HG03039 (cell line): Measurements from ENCODE around the gene NKG7.

Source experiments
- ATAC-seq: cut with Tn5 transposase; IDR thresholded peaks from one replicate; pipeline ENCODE4 v1.9.1; 2021; ENCODE audit warnings: mild to moderate bottlenecking, moderate library complexity; ENCODE audit not compliant: unreplicated experiment

The NKG7 gene

DNA sequence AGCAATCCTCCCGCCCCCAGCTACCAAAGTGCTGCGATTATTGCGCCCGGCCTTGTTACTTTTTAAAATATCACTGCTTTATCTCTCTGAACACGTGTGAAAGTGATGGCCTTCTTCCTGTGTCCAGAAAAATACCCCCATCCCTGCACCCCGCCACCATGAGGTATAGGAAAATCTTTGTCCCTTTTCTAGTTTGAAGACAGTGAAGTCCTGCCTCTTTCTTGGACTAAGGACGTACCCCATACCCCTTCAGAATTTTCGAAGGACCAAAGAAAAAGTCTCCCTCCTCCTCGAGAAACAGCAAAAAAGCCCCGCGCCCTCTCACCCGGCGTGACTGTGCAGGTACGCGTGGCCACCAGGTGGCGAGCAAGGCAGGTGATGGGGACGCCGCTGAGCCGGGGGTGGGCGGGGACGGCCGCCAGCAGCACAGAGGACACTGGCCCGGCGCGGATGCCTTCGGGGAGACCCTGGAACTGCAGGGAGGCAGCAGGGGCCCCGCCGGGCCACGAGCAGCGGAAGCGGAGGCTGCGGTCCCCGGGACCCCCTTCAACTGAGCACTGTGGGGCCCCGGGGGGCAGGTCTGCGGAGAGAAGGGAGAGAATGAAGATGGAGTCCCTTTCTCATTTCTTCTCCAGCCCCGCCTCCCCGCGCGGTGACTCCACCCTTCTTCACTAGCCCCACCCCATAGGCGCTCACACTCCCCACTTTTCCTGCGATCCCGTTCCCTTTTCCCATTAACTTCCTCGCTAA, 33.7 kb downstream of the NKG7 start:
- peak; percentile 40 for ATAC-seq

DNA sequence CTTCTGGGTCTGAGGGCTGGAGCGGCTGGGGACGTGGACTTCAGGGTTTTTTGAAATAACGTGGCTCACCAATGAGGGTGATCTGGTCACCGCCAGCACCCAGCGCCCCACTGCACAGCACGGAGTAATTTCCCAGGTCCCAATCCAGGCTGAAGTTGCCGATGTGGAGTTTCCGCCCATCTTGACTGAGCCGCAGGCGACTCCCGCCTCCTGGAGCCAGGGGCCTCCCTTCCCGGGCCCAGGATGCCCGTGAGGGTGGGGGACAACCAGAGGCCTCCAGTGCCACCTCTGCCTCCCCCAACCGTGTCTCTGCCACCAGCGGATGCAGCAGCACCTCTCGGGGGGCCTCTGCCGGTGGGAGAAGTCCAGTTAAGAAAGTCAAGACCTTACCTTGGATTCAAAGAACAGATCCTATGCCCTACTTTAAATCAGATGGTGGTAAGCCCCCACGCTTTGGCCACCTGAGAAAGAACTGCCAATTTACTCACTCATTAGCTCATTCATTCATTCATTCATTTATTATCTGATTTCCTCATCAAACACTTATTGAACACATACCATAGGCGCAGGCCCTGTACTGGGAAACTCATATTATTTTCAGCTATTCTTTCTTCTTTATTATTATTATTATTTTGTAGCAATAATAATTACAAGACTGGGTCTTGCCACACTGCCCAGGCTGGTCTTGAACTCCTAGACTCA, 34.4 kb downstream of the NKG7 start:
- ATAC-seq = no peak

DNA sequence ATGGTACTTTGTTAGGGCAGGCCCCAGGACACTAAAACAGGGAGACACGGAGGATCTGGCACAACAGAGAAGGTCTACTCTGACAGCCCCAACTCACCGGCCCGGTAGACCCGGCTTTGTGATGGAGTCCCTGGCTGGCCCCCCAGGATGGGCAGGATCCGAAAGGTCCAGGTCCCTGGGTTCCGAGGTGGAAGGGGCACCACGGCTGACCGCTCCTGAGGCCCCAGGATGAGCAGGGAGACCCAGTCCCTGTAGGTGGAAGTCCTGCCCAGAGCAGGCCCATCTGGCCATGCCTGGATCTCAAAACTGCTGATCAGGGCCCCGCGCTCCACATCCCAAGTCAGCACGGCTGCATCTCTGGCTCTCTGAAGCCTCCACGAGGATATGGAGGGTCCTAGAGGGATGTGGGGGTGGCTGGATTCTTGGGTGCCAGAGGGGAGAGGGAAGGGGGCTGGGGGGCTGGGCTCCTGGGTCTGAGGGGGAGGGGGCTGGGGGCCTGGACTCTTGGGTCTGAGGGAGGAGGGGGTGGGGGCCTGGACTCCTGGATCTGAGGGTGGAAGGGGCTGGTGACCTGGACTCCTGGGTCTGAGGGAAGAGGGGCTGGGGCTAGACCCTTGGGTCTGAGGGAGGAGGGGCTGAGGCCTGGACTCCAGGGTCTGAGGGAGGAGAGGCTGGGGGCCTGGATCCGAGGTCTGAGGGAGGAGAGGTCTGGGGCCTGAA, 35.2 kb downstream of the NKG7 start:
- ATAC-seq = no peak

- no peak for ATAC-seq
These were observed 38.5 kb downstream of the NKG7 start for GRCh38 chr19:51333836-51334460.

- no peak for ATAC-seq
These were observed 40.7 kb downstream of the NKG7 start for GRCh38 chr19:51331716-51332115.

DNA sequence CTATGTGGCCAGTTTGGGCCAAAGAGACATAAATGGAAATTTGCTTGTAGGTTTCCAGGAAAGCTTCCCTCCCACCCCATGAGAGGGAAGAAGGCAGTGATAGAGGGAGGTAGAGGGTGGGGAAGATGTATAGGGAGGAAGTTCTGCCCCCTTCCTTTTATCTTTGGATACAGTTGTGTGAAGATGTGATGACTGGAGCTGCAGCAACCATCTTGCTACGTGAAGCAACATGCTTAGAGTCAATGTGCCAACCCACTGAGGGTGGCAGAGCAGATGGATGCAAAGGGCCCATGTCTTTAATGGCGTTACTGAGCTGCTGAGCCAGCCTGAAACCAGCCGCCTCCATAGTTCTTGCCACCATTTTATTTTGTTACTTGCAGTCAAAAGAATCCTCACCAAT, 41.3 kb downstream of the NKG7 start:
- no peak for ATAC-seq

DNA sequence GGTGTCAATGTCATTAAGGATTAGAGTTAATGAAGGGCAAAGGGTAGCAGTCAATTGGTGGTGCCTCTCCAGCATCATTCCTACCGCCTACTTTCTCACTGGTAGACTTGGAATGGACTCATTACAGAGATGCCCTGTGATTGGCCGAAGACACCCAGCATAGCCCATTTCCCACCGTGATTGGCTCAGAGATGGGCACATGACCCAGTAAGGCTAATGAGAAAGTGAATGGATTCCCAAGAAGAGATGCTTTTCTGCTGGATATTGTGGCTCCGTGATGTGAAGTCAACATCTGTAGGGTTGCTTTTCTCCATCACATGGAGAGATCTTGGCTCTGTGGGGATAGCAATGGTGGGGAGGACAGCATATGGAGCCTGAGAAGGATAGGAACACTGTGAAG, 42.1 kb downstream of the NKG7 start:
- no peak for ATAC-seq

DNA sequence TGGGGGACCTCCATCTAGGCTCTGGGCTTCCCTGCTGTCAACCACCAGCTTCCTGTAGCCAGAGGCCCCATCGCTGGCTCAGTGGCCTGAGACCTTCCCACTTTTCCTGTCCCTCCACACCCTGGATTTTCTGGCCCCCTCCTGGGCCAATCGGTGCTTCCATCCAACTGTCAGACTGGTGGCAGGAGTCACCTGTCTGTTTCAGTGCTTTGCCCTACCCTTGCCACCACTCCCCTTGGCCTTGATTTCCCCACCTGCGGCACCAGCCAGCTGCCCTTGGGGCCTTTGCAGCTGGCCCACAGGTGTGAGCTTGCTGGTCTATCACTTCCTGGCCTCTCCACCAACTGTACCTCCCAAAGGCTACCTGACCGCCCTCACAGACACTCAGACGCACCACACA, 43.0 kb downstream of the NKG7 start:
- no peak for ATAC-seq

DNA sequence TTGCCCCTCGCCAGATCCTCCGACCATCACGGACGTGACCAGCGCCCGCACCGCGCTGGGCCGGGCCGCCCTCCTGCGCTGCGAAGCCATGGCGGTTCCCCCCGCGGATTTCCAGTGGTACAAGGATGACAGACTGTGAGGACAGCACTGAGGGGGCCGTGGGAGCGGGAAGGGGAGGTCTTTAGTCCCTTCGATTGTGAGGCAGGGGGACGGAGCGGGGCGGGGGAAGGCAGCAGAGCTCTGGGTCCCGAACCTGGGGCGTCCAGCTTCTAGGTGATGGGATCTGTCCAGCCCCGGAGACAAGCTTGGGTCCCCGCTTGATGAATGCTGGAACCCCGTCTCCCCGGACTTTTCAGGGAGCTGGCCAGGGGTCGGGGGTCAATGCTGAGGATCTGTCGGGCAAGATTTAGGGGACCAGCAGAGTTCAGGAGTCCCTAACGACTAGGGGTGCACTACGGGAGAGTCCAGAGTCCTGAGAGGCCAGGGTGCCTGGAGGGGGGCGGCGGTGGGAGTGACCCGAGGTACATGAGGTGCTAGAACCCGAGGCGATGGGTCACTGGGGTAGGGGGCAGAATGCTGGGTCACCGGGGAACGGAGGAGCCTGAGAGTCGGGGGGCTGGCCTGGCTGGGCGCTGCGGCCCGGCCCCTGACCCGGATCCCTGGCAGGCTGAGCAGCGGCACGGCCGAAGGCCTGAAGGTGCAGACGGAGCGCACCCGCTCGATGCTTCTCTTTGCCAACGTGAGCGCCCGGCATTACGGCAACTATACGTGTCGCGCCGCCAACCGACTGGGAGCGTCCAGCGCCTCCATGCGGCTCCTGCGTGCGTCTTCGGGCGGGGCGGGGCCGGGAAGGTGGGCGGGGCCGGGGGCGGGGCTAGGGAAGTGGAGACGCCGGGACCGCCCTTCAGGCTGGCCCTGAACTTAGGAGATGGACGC, 45.1 kb downstream of the NKG7 start:
- no peak for ATAC-seq

DNA sequence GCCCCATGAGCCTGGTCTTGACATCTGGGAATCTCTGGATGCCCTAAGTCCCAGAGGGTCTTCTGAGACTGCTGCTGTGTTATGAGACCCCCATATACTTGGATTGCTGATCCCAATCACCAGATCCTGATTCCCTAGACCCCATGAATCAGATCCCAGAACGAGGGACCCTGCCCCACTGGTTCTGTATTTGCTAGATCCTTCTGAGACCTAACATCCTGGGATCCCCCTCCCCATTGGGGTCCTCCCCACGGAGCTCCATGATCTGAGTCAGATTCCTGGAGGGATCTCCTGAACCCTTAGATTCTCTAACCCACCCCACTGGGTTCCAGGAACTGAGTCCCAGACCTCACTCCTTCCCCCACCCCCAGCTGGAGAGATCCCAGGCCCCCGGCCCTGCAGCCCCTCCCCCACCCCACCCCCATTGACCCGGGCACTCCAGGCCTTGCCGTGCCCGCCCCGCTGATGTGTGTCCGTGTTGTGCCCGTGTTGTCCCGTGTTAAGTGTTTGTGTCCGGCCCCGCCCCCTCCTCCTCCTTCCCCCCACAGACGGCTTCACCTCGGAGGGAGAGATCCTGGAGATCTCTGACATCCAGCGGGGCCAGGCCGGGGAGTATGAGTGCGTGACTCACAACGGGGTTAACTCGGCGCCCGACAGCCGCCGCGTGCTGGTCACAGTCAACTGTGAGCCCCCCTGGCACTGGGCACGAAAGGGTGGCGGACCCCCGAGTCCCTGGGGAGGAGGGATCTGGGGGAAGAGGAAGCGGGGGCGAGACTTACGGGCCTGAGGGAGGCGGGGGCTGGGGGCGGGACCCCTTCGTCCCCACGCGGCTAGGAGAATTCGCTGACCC, 46.0 kb downstream of the NKG7 start:
- no peak for ATAC-seq

DNA sequence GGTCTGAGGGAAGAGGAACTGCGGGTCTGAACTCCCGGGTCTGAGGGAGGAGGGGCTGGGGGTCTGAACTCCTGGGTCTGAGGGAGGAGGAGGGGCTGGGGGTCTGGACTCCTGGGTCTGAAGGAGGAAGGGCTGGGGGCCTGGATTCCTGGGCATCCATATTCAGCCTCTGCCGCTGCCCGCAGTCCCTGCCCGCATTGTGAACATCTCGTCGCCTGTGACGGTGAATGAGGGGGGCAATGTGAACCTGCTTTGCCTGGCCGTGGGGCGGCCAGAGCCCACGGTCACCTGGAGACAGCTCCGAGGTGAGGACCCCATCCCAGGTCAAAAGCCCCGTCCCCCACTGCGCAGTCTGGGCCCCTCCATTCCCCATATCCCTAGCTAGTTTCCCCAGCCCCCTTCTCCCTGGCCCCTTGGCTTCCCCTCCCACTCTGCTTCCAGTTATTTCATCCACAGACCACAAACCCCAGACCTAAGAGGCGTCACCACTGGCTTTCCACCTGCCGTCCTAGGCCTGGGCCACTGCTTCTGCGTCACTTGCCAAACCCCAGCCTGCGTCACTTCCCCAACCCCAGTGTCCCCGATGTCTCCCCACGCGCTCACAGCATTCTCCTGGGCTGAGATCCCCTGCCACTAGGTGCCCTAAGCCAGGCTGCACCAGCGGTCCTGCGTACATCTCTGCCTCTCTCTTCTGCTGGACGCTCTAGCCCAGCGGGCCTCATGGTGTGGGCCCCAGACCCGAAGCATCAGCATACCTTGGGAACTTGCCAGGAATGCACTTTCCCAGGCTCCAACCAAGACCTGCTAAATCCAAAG, 47.1 kb downstream of the NKG7 start:
- ATAC-seq = no peak

DNA sequence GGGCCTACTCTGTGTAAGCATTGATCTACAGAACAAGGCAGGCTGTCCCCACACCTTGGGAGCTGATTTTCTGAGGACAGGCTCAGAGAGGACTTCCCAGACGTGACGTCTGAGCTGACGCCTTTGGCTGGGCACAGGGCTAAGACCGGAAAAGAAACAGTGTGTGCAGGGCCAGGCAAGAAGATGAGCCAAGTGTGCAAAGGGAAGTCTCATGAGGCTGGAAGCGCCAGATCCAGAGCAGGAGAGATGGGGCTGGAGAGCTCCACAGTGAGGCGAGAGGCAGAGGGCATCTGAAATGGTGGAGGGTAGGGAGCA, 48.3 kb downstream of the NKG7 start:
- ATAC-seq = no peak

- no peak for ATAC-seq
These were observed 48.8 kb downstream of the NKG7 start for GRCh38 chr19:51323481-51324166.

DNA sequence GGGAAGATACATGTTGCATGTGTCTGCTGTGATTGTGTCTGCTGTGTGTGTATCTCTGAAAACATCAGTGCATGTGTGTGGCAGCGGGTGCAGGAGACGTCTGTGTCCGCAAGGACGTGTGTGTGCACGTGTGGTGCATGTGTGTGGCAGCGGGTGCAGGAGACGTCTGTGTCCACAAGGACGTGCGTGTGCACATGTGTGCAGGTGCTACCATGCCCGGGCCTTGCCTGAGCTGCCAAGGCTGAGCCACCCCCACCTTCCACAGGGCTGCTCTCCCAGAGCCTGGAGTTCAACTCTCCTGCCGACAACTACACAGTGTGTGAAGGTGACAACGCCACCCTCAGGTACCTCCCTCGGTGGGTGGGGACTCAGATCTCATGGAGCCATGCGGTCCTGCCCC, 50.7 kb downstream of the NKG7 start:
- ATAC-seq = no peak
